GM18502 (cell line): ENCODE results near the gene BMERB1.

ENCODE experiments used
- ATAC-seq: cut with Tn5 transposase; IDR thresholded peaks from one replicate; pipeline ENCODE4 v1.9.1; 2021; ENCODE audit warnings: mild to moderate bottlenecking; ENCODE audit not compliant: unreplicated experiment, poor library complexity

Gene BMERB1

DNA sequence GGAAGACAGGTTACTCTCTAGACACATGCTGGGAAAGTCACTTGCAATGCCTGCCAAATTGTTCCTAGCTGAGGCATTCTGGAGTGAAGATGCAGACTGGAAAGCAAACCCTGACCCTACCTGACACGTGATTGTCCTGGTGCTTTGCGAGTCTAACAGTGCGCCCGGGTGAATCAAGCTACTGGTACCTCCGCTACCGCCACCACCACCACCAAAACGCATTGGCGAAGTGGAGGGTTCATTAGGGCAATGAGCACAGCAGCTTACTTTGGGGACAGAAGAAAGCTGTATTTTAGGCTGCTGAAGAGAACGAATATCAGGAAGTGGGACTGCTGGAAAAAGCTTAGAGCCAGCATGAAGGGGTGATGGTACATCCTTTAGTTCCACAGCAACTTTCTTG, 201.5 kb downstream of the BMERB1 start:
- no peak for ATAC-seq

GRCh38 chr16:15636392-15636873, 202.0 kb downstream of the BMERB1 start:
- peak; percentile 46 for ATAC-seq
